Testis (tissue), 2 donors: Measurements from ENCODE around the gene PRR15L.

Source experiments
- CTCF ChIP-seq, 3 experiments: fragments of 450-650 bp in 2 of 3; fragments of 200-600 bp in 1 of 3; sonication (generic) in 1 of 3; IDR thresholded peaks; one replicate each; pipeline ENCODE4 v1.5.1; 2016 to 2019; ENCODE audit warnings: antibody characterized with exemption in 3 of 3, mild to moderate bottlenecking in 2 of 3, moderate library complexity in 1 of 3
- POLR2A ChIP-seq: fragments of 450-650 bp; IDR thresholded peaks from one replicate; pipeline ENCODE4 v1.6.1; 2017; ENCODE audit warnings: antibody characterized with exemption, mild to moderate bottlenecking, moderate library complexity

- TF ChIP-seq CTCF (IDR thresholded peaks at IDR 0.05) (no peak), POLR2A (no peak)
These were observed 15.1 kb downstream of the PRR15L start for GRCh38 chr17:47942568-47942967.
